H1 (cell line): Measurements from ENCODE around the gene SLC16A2. TPM values are rescaled to one million over a fixed set of nuclear protein-coding genes. Genes with fewer than 3 reads are reported as not detected.

Experiments used
- CTCF ChIA-PET: fragments of 300-600 bp; sonication (Branson Sonifier 250); formaldehyde crosslinking; loops from one replicate; lab custom pipeline; 2021; ENCODE audit not compliant: partially characterized antibody; lab: Charles Lee
- POLR2A ChIA-PET: fragments of 300-600 bp; sonication (Branson Sonifier 250); formaldehyde crosslinking; loops from one replicate; lab custom pipeline; 2021; ENCODE audit warnings: inconsistent platforms; ENCODE audit not compliant: partially characterized antibody; lab: Charles Lee
- DNase-seq, 2 experiments: peaks; one replicate each; pipeline versions ENCODE4 v3.0.0 to v3.0.0-alpha.2; 2010 to 2022; ENCODE audit warnings: low spot score in 2 of 2, low read depth in 1 of 2, mixed read lengths in 1 of 2
- FAIRE-seq: peaks from 2 replicates; lab custom pipeline; 2011; peaks lifted over from hg19 to GRCh38; lab: Jason Lieb, UNC
- H2AFZ ChIP-seq: 2 replicates; pipeline ENCODE4 v1.8.1; 2012; ENCODE audit warnings: low read length, inconsistent platforms
- H2AK5ac ChIP-seq: 2 replicates; pipeline ENCODE4 v1.6.1; 2013; ENCODE audit warnings: low read depth, low read length
- H2BK120ac ChIP-seq: replicated peaks from 2 replicates; pipeline ENCODE3; 2013; ENCODE audit warnings: low read depth, low read length, inconsistent platforms
- H2BK12ac ChIP-seq: 2 replicates; pipeline ENCODE4 v1.6.1; 2013; ENCODE audit warnings: low read depth, low read length
- H2BK15ac ChIP-seq: 2 replicates; pipeline ENCODE4 v1.6.1; 2013; ENCODE audit warnings: low read length
- H2BK20ac ChIP-seq: 2 replicates; pipeline ENCODE4 v1.6.1; 2013; ENCODE audit warnings: low read length
- H2BK5ac ChIP-seq: 2 replicates; pipeline ENCODE4 v1.6.1; 2013; ENCODE audit warnings: low read depth, low read length
- H3K14ac ChIP-seq: 2 replicates; pipeline ENCODE4 v1.6.1; 2013; ENCODE audit warnings: inconsistent platforms; ENCODE audit not compliant: insufficient read length
- H3K18ac ChIP-seq: 2 replicates; pipeline ENCODE4 v1.6.1; 2013; ENCODE audit warnings: low read length; ENCODE audit errors: extremely low read depth
- H3K23ac ChIP-seq: 2 replicates; pipeline ENCODE4 v1.6.1; 2013; ENCODE audit warnings: inconsistent platforms; ENCODE audit not compliant: insufficient read length
- H3K23me2 ChIP-seq: 2 replicates; pipeline ENCODE4 v1.6.1; 2013; ENCODE audit warnings: low read depth, low read length
- H3K27ac ChIP-seq: 2 replicates; pipeline ENCODE4 v1.6.1; 2011; ENCODE audit warnings: low read depth, low read length, inconsistent platforms
- H3K27me3 ChIP-seq, 4 experiments: replicated peaks in 1 of 4; 1 replicate in 1 of 4; 2 replicates in 3 of 4; pipeline versions ENCODE4 v1.6.1 to v1.8.1; 2011 to 2013; ENCODE audit warnings: low read length in 3 of 4, mild to moderate bottlenecking in 3 of 4, inconsistent platforms in 2 of 4, mixed read lengths in 2 of 4, moderate library complexity in 1 of 4; ENCODE audit not compliant: control insufficient read depth in 3 of 4, insufficient read depth in 3 of 4; ENCODE audit errors: extremely low read depth in 1 of 4
- H3K36me3 ChIP-seq, 4 experiments: 2 replicates each; pipeline versions ENCODE4 v1.6.1 to v1.8.1; 2011 to 2013; ENCODE audit warnings: mild to moderate bottlenecking in 4 of 4, low read length in 3 of 4, moderate library complexity in 2 of 4, control low read depth in 1 of 4, inconsistent platforms in 1 of 4; ENCODE audit not compliant: insufficient read depth in 4 of 4, control insufficient read depth in 2 of 4
- H3K4ac ChIP-seq: replicated peaks from 2 replicates; pipeline ENCODE3; 2013; ENCODE audit warnings: low read length, low read depth, mixed read lengths, inconsistent platforms; ENCODE audit not compliant: insufficient read length
- H3K4me1 ChIP-seq, 4 experiments: replicated peaks in 1 of 4; 1 replicate in 1 of 4; 2 replicates in 3 of 4; pipeline versions ENCODE4 v1.6.1 to v1.8.1; 2011 to 2013; ENCODE audit warnings: low read length in 3 of 4, inconsistent platforms in 2 of 4, mixed read lengths in 1 of 4; ENCODE audit not compliant: insufficient read depth in 4 of 4, control insufficient read depth in 3 of 4
- H3K4me2 ChIP-seq, 2 experiments: 2 replicates each; pipeline versions ENCODE4 v1.6.1 to v1.8.1; 2011 to 2013; ENCODE audit warnings: low read depth in 2 of 2, low read length in 2 of 2, control low read depth in 1 of 2, inconsistent platforms in 1 of 2, mild to moderate bottlenecking in 1 of 2; ENCODE audit not compliant: insufficient read depth in 1 of 2
- H3K4me3 ChIP-seq, 4 experiments: fragments of 200-600, 300-600 bp in 1 of 4; sonication (generic), shearing (Covaris generic), sonication (Bioruptor Twin) in 1 of 4; 2 replicates each; pipeline versions ENCODE4 v1.5.1 to v1.8.1; 2011 to 2016; ENCODE audit warnings: low read length in 4 of 4, low read depth in 3 of 4, control low read depth in 2 of 4, inconsistent platforms in 2 of 4, mild to moderate bottlenecking in 2 of 4, mixed read lengths in 1 of 4, moderate library complexity in 1 of 4; ENCODE audit not compliant: insufficient read depth in 2 of 4; ENCODE audit errors: extremely low read depth in 1 of 4
- H3K56ac ChIP-seq: replicated peaks from 2 replicates; pipeline ENCODE3; 2013; ENCODE audit warnings: low read depth, mild to moderate bottlenecking, mixed read lengths, low read length, inconsistent platforms; ENCODE audit not compliant: insufficient read length
- H3K79me1 ChIP-seq: 2 replicates; pipeline ENCODE4 v1.6.1; 2013; ENCODE audit warnings: low read depth, low read length, control low read depth
- H3K79me2 ChIP-seq, 2 experiments: 2 replicates each; pipeline versions ENCODE4 v1.6.1 to v1.8.1; 2012 to 2013; ENCODE audit warnings: low read length in 2 of 2, mild to moderate bottlenecking in 2 of 2, inconsistent platforms in 1 of 2; ENCODE audit not compliant: insufficient read depth in 2 of 2, control insufficient read depth in 1 of 2
- H3K9ac ChIP-seq, 4 experiments: replicated peaks in 1 of 4; 1 replicate in 1 of 4; 2 replicates in 3 of 4; pipeline versions ENCODE4 v1.6.1 to v1.8.1; 2011 to 2013; ENCODE audit warnings: low read depth in 3 of 4, low read length in 3 of 4, control low read depth in 2 of 4, mild to moderate bottlenecking in 2 of 4, moderate library complexity in 2 of 4, inconsistent platforms in 1 of 4; ENCODE audit errors: extremely low read depth in 1 of 4
- H3K9me3 ChIP-seq, 2 experiments: 2 replicates each; pipeline versions ENCODE4 v1.6.1 to v1.8.1; 2012 to 2013; ENCODE audit warnings: mild to moderate bottlenecking in 2 of 2, moderate library complexity in 2 of 2, control low read depth in 1 of 2, inconsistent platforms in 1 of 2, low read depth in 1 of 2, low read length in 1 of 2, mixed read lengths in 1 of 2; ENCODE audit not compliant: insufficient read depth in 2 of 2
- H4K20me1 ChIP-seq, 2 experiments: replicated peaks in 1 of 2; 2 replicates each; pipeline versions ENCODE3 to v1.8.1; 2011 to 2013; ENCODE audit warnings: inconsistent platforms in 2 of 2, low read length in 2 of 2, mild to moderate bottlenecking in 1 of 2; ENCODE audit not compliant: insufficient read depth in 2 of 2, control insufficient read depth in 1 of 2
- H4K5ac ChIP-seq: 2 replicates; pipeline ENCODE4 v1.6.1; 2013; ENCODE audit warnings: low read length, low read depth, mixed read lengths, inconsistent platforms; ENCODE audit not compliant: insufficient read length
- H4K8ac ChIP-seq: 2 replicates; pipeline ENCODE4 v1.8.0; 2013; ENCODE audit warnings: mild to moderate bottlenecking, moderate library complexity, low read length, inconsistent platforms; ENCODE audit not compliant: insufficient read depth; ENCODE audit errors: extremely low read depth
- H4K91ac ChIP-seq: replicated peaks from 2 replicates; pipeline ENCODE3; 2013; ENCODE audit warnings: low read length, mixed read lengths, inconsistent platforms; ENCODE audit not compliant: insufficient read length
- BRCA1 ChIP-seq: IDR thresholded peaks from 2 replicates; pipeline ENCODE4 v1.6.1; 2012; ENCODE audit warnings: low read depth, low read length, improper control_type of control experiment
- YY1 ChIP-seq: IDR thresholded peaks from 2 replicates; pipeline ENCODE4 v1.6.1; 2011; ENCODE audit warnings: low read depth, mild to moderate bottlenecking, low read length
- WGBS, 2 experiments: shearing (Covaris generic) in 1 of 2; methylation state at CpG; one replicate each; pipeline versions ENCODE4 v1.1.6 to v1.1.7; 2013 to 2015; ENCODE audit warnings: low lambda C conversion rate in 2 of 2, mixed read lengths in 2 of 2, inconsistent platforms in 1 of 2, low coverage in 1 of 2, missing lambda C conversion rate in 1 of 2; ENCODE audit not compliant: insufficient replicate concordance in 2 of 2, insufficient coverage in 1 of 2, insufficient read length in 1 of 2; ENCODE audit errors: extremely low coverage in 1 of 2, missing lambda C conversion rate in 1 of 2; 5-methylcytosine and 5-hydroxymethylcytosine counted together
- polyA plus RNA-seq, 7 experiments: library from polyadenylated mRNA; depleted of rRNA in 3 of 7; stranded (reverse) in 5 of 7; unstranded in 2 of 7; fragments of >200 nt in 5 of 7; fragments of 200-250 nt in 2 of 7; gene quantifications; 1 replicate in 5 of 7; 2 replicates in 1 of 7; 4 replicates in 1 of 7; pipeline versions ENCODE4 v1.2.1 to v1.2.3, GENCODE V29; 2011 to 2013; ENCODE audit warnings: missing spikeins in 2 of 7, mixed read lengths in 2 of 7
- total RNA-seq: library from RNA; stranded (reverse); fragmentation: NEBNext Ultra II Directional; extraction: Animal tissue kit (Norgen Biotek cat#: 25700); gene quantifications from 2 replicates; pipeline ENCODE4 v1.2.1, GENCODE V29; 2021

SLC16A2 gene
- total and polyA plus RNA-seq, 2 of the 8 experiments (the other 6 are each of a cell fraction or from before 2014, with no cell fraction given), result 24.4 to 32.2 TPM

DNA sequence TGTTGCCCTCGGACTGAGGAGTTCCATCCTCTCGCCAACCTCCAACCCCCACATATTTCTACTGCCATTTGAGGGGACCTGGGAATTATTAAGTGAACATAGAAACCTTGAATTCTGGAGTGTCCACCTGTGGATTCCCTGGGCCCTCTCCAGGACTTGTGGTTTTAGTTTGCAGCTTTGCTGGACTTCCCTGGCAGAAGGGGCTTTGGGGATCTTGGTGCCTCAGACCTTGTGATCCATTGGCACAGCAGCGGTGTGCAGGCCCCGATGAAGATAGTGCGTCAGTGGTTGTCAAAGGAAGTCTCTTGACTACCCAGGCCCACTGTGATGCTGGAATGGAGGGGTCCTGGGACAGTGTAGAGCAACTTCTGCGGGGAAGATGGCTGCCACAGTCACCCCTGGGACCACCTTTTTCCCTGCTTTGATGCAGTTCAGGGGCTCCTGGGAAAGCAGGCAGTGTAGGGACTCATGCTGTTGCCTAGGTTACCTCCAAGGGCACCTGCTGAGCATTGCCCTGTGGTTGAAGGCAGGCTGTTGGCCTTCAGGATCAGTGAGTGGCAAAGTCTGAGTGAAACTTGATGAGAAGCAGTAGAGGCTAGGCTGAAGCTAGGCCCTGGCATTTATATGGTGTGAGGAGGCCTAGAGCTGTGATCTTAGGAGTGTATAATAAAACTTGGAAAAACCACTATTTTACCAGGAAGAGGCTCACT lies 2.2 kb downstream of the SLC16A2 start:
- H3K9ac ChIP-seq, result no peak overlapping the region
- no peak overlapping the region for H2BK12ac ChIP-seq
- no peak overlapping the region for H4K5ac ChIP-seq
- H3K56ac ChIP-seq, result no peak overlapping the region
- H3K27me3 ChIP-seq, result no peaks in the 10 kb centered on the region; a peak in 1 of 7 replicates
- no peak overlapping the region for H3K4ac ChIP-seq
- CTCF ChIA-PET, result interaction anchor here (0.7 to 1.8 kb wide), 5 partner anchors 9 to 111 kb away, joined by 3 to 5 read pairs (median 5); no protein-coding TSS in a partner anchor
- no peak overlapping the region for H4K91ac ChIP-seq
- H2BK20ac ChIP-seq, result no peak overlapping the region; the same call in 1 of the 2 replicates
- no peak overlapping the region for H2BK120ac ChIP-seq
- WGBS, 2 experiments, result 68% methylated on average over 5 of the region's 6 CpGs; no CpG with 5 or more reads in 1 of the 2 experiments
- H3K79me2 ChIP-seq, result no peaks in the 10 kb centered on the region
- H3K9me3 ChIP-seq, result no peaks in the 10 kb centered on the region
- H3K4me3 ChIP-seq, result peak overlapping the region in 3 of 4 experiments; percentile 55 to 73 (median 66); a peak in 7 of 8 replicates
- FAIRE-seq (peak; percentile 45), DNase-seq (no peak)
- no peak overlapping the region for H3K23ac ChIP-seq
- H2AK5ac ChIP-seq, result no peak overlapping the region
- H2AFZ ChIP-seq, result no peak overlapping the region
- H3K36me3 ChIP-seq, result no peaks in the 10 kb centered on the region
- POLR2A ChIA-PET, result interaction anchor here (1.1 to 1.8 kb wide), 3 partner anchors 8 to 113 kb away, joined by 3 to 5 read pairs (median 3); no protein-coding TSS in a partner anchor
- no peaks in the 10 kb centered on the region for H4K20me1 ChIP-seq
- H2BK5ac ChIP-seq, result no peak overlapping the region
- H3K4me1 ChIP-seq, result peaks cover 0 to 8% (median 3%) of the 10 kb centered on the region in 4 experiments; a peak in 4 of 7 replicates
- H3K79me1 ChIP-seq, result no peaks in the 10 kb centered on the region
- H3K14ac ChIP-seq, result no peak overlapping the region
- H3K18ac ChIP-seq, result no peak overlapping the region
- peak overlapping the region; percentile 88 to 96 for H3K4me2 ChIP-seq
- H2BK15ac ChIP-seq, result no peak overlapping the region
- TF ChIP-seq YY1, result 0 out of 2 replicates have a peak, but pooled peaks have one; percentile 10
- TF ChIP-seq BRCA1, result no peak
- peak overlapping the region; percentile 61 for H3K27ac ChIP-seq
- peaks cover 17% of the 10 kb centered on the region for H3K23me2 ChIP-seq
- H4K8ac ChIP-seq, result no peak overlapping the region; the same call in 1 of the 2 replicates
